ENCODE results near the gene PABPN1L. TPM values are rescaled to one million over a fixed set of nuclear protein-coding genes. Genes with fewer than 3 reads are reported as not detected.

The PABPN1L gene
- total and polyA plus RNA-seq, 2 of the 13 experiments (the other 11 are each of a cell fraction or from before 2014, with no cell fraction given): not detected

DNA sequence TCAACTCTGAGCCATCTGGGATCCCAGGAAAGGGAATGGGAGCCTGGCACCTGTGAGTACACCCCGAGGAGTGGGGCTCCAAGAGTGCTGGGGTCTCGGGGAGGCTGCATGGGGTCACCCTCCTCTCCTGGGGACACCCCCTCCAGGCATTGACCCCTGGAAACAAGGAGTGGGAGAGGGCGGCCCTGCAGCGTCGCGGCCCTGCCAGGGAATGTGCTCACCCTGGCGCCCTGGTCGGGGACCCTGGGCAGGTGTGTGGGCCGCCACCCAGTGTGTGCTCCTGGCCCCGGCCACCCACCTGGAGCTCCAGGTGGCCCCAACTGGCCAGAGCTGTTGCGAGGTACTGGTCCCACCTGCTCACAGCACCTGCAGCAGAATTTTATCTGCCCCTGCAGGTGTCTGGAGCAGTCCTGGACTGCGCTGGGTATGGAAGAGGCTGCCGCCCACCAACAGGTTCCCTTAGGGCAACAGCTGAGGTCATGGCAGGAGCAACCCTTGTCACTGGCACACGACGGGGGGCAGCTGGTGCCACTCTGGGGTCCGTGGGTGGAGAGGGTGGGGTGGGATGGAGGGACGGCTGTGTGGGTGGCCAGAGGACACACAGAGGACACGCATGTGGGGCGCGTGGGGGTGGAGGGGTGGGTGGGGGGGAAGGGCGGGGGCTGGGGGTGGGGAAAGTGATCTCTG lies 5.4 kb upstream of the PABPN1L start:
- Histone ChIP-seq H4K20me1 (ENCODE audit: insufficient read depth, low read length) (peaks cover 8% of the 10 kb centered on the region; the same call in 1 of the 2 replicates), H3K4me3 (replicated peaks in 1 of 3; ENCODE audit: insufficient read depth in 1 of 3, low read depth in 2 of 3, low read length in 3 of 3) (no peak overlapping the region), H3K36me3 (replicated peaks in 1 of 2; ENCODE audit: control insufficient read depth in 1 of 2, insufficient read depth in 2 of 2, low read length in 2 of 2) (no peaks in the 10 kb centered on the region), H3K9me3 (ENCODE audit: low read length) (no peaks in the 10 kb centered on the region), H3K79me2 (ENCODE audit: insufficient read depth, low read length) (no peaks in the 10 kb centered on the region), H2AFZ (ENCODE audit: low read length) (no peak overlapping the region), H3K4me2 (ENCODE audit: low read depth, low read length) (no peak overlapping the region), H3K27ac (ENCODE audit: extremely low read length, insufficient read depth, low read length) (no peak overlapping the region), H3K27me3 (ENCODE audit: control insufficient read depth in 1 of 2, insufficient read depth in 2 of 2, low read length in 2 of 2) (peaks cover 57 to 95% of the 10 kb centered on the region in 2 experiments), H3K9ac (ENCODE audit: insufficient read depth, low read depth, low read length) (no peak overlapping the region), H3K4me1 (ENCODE audit: insufficient read depth, low read length) (no peaks in the 10 kb centered on the region)
- TF ChIP-seq, protein P1, sequence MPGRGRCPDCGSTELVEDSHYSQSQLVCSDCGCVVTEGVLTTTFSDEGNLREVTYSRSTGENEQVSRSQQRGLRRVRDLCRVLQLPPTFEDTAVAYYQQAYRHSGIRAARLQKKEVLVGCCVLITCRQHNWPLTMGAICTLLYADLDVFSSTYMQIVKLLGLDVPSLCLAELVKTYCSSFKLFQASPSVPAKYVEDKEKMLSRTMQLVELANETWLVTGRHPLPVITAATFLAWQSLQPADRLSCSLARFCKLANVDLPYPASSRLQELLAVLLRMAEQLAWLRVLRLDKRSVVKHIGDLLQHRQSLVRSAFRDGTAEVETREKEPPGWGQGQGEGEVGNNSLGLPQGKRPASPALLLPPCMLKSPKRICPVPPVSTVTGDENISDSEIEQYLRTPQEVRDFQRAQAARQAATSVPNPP (CRISPR knock-in tag; IDR thresholded peaks at IDR 0.05): no peak
- TF ChIP-seq ZNF562 (CRISPR knock-in tag; IDR thresholded peaks at IDR 0.05; ENCODE audit: borderline replicate concordance) (no peak), EZH2 (conservative IDR thresholded peaks at IDR 0.05; ENCODE audit: low read depth, low read length) (peak; percentile 83; the same call in 1 of the 2 replicates), GFI1 (CRISPR knock-in tag; IDR thresholded peaks at IDR 0.05; ENCODE audit: borderline replicate concordance) (no peak), ZNF839 (CRISPR knock-in tag; IDR thresholded peaks at IDR 0.05; ENCODE audit: borderline replicate concordance) (no peak)
- TF ChIP-seq, protein P2, sequence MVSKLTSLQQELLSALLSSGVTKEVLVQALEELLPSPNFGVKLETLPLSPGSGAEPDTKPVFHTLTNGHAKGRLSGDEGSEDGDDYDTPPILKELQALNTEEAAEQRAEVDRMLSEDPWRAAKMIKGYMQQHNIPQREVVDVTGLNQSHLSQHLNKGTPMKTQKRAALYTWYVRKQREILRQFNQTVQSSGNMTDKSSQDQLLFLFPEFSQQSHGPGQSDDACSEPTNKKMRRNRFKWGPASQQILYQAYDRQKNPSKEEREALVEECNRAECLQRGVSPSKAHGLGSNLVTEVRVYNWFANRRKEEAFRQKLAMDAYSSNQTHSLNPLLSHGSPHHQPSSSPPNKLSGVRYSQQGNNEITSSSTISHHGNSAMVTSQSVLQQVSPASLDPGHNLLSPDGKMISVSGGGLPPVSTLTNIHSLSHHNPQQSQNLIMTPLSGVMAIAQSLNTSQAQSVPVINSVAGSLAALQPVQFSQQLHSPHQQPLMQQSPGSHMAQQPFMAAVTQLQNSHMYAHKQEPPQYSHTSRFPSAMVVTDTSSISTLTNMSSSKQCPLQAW (CRISPR knock-in tag; IDR thresholded peaks at IDR 0.05): no peak
- TF ChIP-seq, protein P3, sequence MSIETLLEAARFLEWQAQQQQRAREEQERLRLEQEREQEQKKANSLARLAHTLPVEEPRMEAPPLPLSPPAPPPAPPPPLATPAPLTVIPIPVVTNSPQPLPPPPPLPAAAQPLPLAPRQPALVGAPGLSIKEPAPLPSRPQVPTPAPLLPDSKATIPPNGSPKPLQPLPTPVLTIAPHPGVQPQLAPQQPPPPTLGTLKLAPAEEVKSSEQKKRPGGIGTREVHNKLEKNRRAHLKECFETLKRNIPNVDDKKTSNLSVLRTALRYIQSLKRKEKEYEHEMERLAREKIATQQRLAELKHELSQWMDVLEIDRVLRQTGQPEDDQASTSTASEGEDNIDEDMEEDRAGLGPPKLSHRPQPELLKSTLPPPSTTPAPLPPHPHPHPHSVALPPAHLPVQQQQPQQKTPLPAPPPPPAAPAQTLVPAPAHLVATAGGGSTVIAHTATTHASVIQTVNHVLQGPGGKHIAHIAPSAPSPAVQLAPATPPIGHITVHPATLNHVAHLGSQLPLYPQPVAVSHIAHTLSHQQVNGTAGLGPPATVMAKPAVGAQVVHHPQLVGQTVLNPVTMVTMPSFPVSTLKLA (IDR thresholded peaks at IDR 0.05): no peak
- in situ Hi-C loops (cut with HindIII; ENCODE audit: extremely low pct_ligation_motif_present, low pct_unique_long_range_greater_than_20kb): no loop called here
- DNase-seq (ENCODE audit: low spot score): no peak
- peak; percentile 12 for ATAC-seq
- ChIA-PET CTCF (ENCODE audit: low intra/inter-chr PET ratio, low total read pairs) (no interaction called here), POLR2A (no interaction called here)
- BruUV-seq (replicated peaks): no TSS peak
- 42% methylated on average over 10 of the region's 21 CpGs for WGBS (ENCODE audit: low lambda C conversion rate)
- no peak for FAIRE-seq
- intact Hi-C loops (cut with micrococcal nuclease; ENCODE audit: unreplicated experiment): no loop called here

Data from HepG2 (cell line).